OCI-LY3 (cell line): ENCODE data around the gene EARS2.

Experiments used
- H2AFZ ChIP-seq: fragments of 200-600, 300-600 bp; shearing (Covaris generic); 2 replicates; pipeline ENCODE4 v1.6.0; 2014; ENCODE audit warnings: antibody characterized with exemption, low read depth, low read length
- H3K27ac ChIP-seq: fragments of 200-600, 300-600 bp; sonication (generic); 2 replicates; pipeline ENCODE4 v1.5.1; 2014; ENCODE audit warnings: mild to moderate bottlenecking, low read length, moderate library complexity, mixed read lengths
- H3K27me3 ChIP-seq: fragments of 200-600, 300-600 bp; sonication (generic); 2 replicates; pipeline ENCODE4 v1.6.1; 2014; ENCODE audit warnings: low read depth, low read length, mixed read lengths
- H3K36me3 ChIP-seq: fragments of 200-600, 300-600 bp; sonication (generic); replicated peaks from 2 replicates; pipeline ENCODE3; 2014; ENCODE audit warnings: low read depth, low read length, mixed read lengths
- H3K4me1 ChIP-seq: fragments of 300-600, 200-600 bp; sonication (generic); 2 replicates; pipeline ENCODE4 v1.6.1; 2014; ENCODE audit warnings: low read length, mixed read lengths
- H3K4me2 ChIP-seq: fragments of 200-600, 300-600 bp; sonication (generic); 2 replicates; pipeline ENCODE4 v1.6.1; 2014; ENCODE audit warnings: low read length, mixed read lengths
- H3K4me3 ChIP-seq: fragments of 300-600, 200-600 bp; sonication (generic); 2 replicates; pipeline ENCODE4 v1.5.1; 2014; ENCODE audit warnings: antibody characterized with exemption, mild to moderate bottlenecking, low read length, moderate library complexity
- H3K79me2 ChIP-seq: fragments of 300-600, 200-600 bp; shearing (Covaris generic); 2 replicates; pipeline ENCODE4 v1.6.1; 2014; ENCODE audit warnings: mild to moderate bottlenecking, low read length, mixed read lengths
- H3K9ac ChIP-seq: fragments of 300-600, 200-600 bp; shearing (Covaris generic); 2 replicates; pipeline ENCODE4 v1.6.0; 2014; ENCODE audit warnings: mild to moderate bottlenecking, low read length, moderate library complexity
- H3K9me3 ChIP-seq: fragments of 200-600, 300-600 bp; shearing (Covaris generic); 2 replicates; pipeline ENCODE4 v1.6.1; 2014; ENCODE audit warnings: low read length, mixed read lengths; ENCODE audit not compliant: insufficient read depth
- H4K20me1 ChIP-seq: fragments of 200-600, 300-600 bp; sonication (generic); 2 replicates; pipeline ENCODE4 v1.6.1; 2016; ENCODE audit warnings: low read length, mixed read lengths; ENCODE audit not compliant: insufficient read depth
- EZH2phosphoT487 ChIP-seq: fragments of 200-600 bp; shearing (Covaris generic); IDR thresholded peaks from 2 replicates; pipeline ENCODE4 v1.6.1; 2018; ENCODE audit warnings: antibody characterized with exemption, mixed run types, low read depth
- TF ChIP-seq, protein P1 (sequence below): fragments of 200-600, 300-600 bp; sonication (generic); IDR thresholded peaks from 2 replicates; pipeline ENCODE4 v1.5.1; 2014; ENCODE audit warnings: antibody characterized with exemption, low read length, low read depth

The EARS2 gene

DNA sequence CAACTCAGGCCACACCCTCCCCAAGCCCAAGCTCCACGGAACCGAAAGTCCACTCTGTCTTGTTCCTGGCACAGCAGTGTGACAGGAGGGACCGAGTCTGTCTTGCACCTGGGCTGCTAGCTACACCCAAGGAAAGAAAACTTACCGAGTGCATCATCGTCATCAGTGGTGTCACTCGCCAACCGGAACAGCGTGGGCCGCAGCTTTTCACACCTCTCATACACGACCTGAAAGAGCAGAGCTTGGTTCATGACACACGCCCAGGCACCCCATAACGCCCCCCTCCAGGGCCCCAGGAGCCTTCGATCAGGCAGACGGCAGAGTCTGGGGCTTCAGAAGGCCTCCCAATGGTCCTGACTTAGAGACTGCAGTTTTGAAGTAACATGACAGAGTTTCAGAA, 74.4 kb downstream of the EARS2 start:
- peaks cover 82% of the 10 kb centered on the region for H3K36me3 ChIP-seq
- peaks cover 51% of the 10 kb centered on the region for H4K20me1 ChIP-seq
- H3K4me2 ChIP-seq = no peak overlapping the region

DNA sequence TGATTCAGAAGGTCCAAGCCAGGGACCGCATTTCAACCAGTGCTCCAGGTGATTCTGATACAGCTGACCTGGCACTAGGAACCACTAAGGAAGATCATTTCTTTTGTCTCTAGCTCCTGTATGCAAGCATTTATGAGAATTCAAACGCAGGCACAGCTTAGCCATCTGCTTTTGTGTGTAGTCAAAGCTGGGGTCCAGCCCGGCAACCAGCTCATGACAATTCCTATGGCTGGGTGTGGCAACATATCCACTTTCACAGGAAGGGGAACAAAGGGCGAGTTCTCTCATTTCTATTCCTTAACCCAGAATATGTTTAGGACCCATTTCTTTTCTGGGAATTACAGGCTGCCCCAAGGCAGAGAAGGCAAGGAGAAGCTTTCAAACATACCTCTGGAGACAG, 76.9 kb downstream of the EARS2 start:
- H3K9ac ChIP-seq = no peak overlapping the region
- H3K27ac ChIP-seq = no peak overlapping the region
- TF ChIP-seq, protein P1, sequence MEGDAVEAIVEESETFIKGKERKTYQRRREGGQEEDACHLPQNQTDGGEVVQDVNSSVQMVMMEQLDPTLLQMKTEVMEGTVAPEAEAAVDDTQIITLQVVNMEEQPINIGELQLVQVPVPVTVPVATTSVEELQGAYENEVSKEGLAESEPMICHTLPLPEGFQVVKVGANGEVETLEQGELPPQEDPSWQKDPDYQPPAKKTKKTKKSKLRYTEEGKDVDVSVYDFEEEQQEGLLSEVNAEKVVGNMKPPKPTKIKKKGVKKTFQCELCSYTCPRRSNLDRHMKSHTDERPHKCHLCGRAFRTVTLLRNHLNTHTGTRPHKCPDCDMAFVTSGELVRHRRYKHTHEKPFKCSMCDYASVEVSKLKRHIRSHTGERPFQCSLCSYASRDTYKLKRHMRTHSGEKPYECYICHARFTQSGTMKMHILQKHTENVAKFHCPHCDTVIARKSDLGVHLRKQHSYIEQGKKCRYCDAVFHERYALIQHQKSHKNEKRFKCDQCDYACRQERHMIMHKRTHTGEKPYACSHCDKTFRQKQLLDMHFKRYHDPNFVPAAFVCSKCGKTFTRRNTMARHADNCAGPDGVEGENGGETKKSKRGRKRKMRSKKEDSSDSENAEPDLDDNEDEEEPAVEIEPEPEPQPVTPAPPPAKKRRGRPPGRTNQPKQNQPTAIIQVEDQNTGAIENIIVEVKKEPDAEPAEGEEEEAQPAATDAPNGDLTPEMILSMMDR = no peak
- TF ChIP-seq EZH2phosphoT487 = no peak
- no peak overlapping the region for H3K4me2 ChIP-seq
- no peaks in the 10 kb centered on the region; the same call in 1 of the 2 replicates for H3K79me2 ChIP-seq
- no peak overlapping the region for H2AFZ ChIP-seq
- H3K4me1 ChIP-seq = no peaks in the 10 kb centered on the region
- H3K27me3 ChIP-seq = no peaks in the 10 kb centered on the region
- H3K4me3 ChIP-seq = no peak overlapping the region
- no peaks in the 10 kb centered on the region for H3K9me3 ChIP-seq
- H3K36me3 ChIP-seq = peaks cover 73% of the 10 kb centered on the region
- peaks cover 40% of the 10 kb centered on the region for H4K20me1 ChIP-seq

More for the DNA sequence above, 74.4 kb downstream of the EARS2 start:
- H3K9ac ChIP-seq = no peak overlapping the region
- no peaks in the 10 kb centered on the region for H3K4me1 ChIP-seq
- H2AFZ ChIP-seq = no peak overlapping the region
- H3K27me3 ChIP-seq = no peaks in the 10 kb centered on the region
- H3K9me3 ChIP-seq = no peaks in the 10 kb centered on the region
- no peak overlapping the region for H3K4me3 ChIP-seq
- no peak for TF ChIP-seq EZH2phosphoT487
- TF ChIP-seq, protein P1 = no peak
- peaks cover 7% of the 10 kb centered on the region; the same call in 1 of the 2 replicates for H3K79me2 ChIP-seq
- no peak overlapping the region for H3K27ac ChIP-seq

DNA sequence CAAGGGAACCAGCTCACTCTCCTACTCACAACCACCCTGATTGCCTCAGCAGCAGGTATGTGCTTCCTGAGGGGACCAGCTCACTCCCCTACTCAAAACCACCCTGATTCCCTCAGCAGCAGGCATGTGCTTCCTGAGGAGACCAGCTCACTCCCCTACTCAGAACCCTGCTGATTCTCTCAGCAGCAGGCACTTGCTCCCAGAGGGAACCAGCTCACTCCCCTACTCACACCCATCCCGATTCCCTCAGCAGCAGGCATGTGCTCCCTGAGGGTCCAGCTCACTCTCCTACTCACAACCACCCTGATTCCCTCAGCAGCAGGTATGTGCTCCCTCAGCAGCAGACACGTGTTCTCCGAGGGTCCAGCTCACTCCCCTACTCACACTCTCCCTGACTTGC, 78.0 kb downstream of the EARS2 start:
- Histone ChIP-seq H3K4me3 (no peak overlapping the region), H3K27me3 (no peaks in the 10 kb centered on the region), H3K79me2 (no peaks in the 10 kb centered on the region), H4K20me1 (peaks cover 29% of the 10 kb centered on the region; the same call in 1 of the 2 replicates), H3K4me1 (no peaks in the 10 kb centered on the region), H3K27ac (no peak overlapping the region), H3K9me3 (no peaks in the 10 kb centered on the region), H2AFZ (no peak overlapping the region), H3K9ac (no peak overlapping the region), H3K36me3 (peaks cover 71% of the 10 kb centered on the region), H3K4me2 (no peak overlapping the region)
- TF ChIP-seq, protein P1 = no peak
- no peak for TF ChIP-seq EZH2phosphoT487

- no peaks in the 10 kb centered on the region for H3K79me2 ChIP-seq
- H3K36me3 ChIP-seq = peaks cover 75% of the 10 kb centered on the region
- no peak overlapping the region for H2AFZ ChIP-seq
- H3K4me1 ChIP-seq = no peaks in the 10 kb centered on the region
- no peak overlapping the region for H3K4me2 ChIP-seq
- TF ChIP-seq, protein P1 = no peak
- no peaks in the 10 kb centered on the region for H3K27me3 ChIP-seq
- no peak overlapping the region for H3K27ac ChIP-seq
- H3K9me3 ChIP-seq = no peaks in the 10 kb centered on the region
- peaks cover 29% of the 10 kb centered on the region; the same call in 1 of the 2 replicates for H4K20me1 ChIP-seq
- H3K9ac ChIP-seq = no peak overlapping the region
- H3K4me3 ChIP-seq = no peak overlapping the region
Observed at GRCh38 chr16:23478566-23478965, 78.6 kb downstream of the EARS2 start.
